Hematopoietic multipotent progenitor cell (in vitro differentiated cells): ENCODE results near the gene TM4SF4. TPM values are rescaled to one million over a fixed set of nuclear protein-coding genes. Genes with fewer than 3 reads are reported as not detected.

Experiments
- DNase-seq, 3 donors: peaks; one replicate each; pipeline ENCODE4 v3.0.0-alpha.2; 2011 to 2015; ENCODE audit warnings: low read depth in 2 of 3, low spot score in 2 of 3
- small RNA-seq: library from RNA; depleted of rRNA; stranded (forward); fragments of <200 nt; gene quantifications from one replicate; pipeline ENCODE3, GENCODE V24; 2012
- total RNA-seq: library from RNA; depleted of rRNA; stranded (reverse); fragments of >200 nt; gene quantifications from one replicate; pipeline ENCODE4 v1.2.3, GENCODE V29; 2012

The TM4SF4 gene
- total RNA-seq, 1 donor, result not detected

- DNase-seq, result no peak
These were observed 66.6 kb downstream of the TM4SF4 start for GRCh38 chr3:149541091-149541491.

- DNase-seq, result no peak
These were observed 68.1 kb downstream of the TM4SF4 start for GRCh38 chr3:149542375-149543312.

DNA sequence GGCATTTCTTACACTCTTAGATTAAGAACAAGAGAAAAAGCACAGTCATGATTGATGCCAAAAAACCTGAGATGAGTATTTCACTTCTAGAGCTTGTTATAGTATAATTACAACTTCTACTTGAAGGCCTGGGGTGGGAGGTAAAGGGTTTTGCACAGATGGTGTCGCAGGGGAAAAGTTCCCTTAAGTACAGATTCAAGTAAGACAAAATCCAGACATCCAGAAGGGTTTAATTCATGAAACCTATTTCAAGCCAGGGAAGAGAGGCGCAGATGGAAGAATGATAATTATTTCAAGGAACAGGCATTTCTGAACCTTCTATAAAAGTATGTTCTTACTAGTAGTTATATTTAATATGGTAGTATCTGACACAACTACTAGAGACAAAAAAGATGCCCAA, 70.6 kb downstream of the TM4SF4 start:
- no peak for DNase-seq

GRCh38 chr3:149547413-149547812, 72.9 kb downstream of the TM4SF4 start:
- DNase-seq, result no peak

- DNase-seq, result no peak
These were observed 73.6 kb downstream of the TM4SF4 start for GRCh38 chr3:149547954-149548668.

- DNase-seq, result no peak
These were observed 74.2 kb downstream of the TM4SF4 start for GRCh38 chr3:149548669-149549065.

DNA sequence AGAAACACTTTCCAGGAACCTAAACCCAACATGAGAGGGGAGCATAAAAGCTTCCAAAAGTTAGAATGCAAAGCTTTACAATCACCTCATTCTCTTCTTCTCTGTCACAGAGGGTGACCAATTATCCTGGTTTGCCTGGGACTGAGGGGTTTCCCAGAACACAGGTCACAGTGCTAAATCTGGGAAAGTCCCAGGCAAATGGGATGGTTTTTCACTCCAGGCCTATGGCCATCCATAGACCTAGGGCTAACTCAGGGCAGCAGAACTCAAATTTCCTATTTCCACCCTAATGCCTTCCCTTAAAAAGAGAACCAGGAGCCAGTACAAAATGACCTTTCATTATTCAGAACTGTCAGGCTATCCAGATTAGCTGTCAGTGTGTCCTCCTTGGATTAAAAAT, 77.0 kb downstream of the TM4SF4 start:
- no peak for DNase-seq

DNA sequence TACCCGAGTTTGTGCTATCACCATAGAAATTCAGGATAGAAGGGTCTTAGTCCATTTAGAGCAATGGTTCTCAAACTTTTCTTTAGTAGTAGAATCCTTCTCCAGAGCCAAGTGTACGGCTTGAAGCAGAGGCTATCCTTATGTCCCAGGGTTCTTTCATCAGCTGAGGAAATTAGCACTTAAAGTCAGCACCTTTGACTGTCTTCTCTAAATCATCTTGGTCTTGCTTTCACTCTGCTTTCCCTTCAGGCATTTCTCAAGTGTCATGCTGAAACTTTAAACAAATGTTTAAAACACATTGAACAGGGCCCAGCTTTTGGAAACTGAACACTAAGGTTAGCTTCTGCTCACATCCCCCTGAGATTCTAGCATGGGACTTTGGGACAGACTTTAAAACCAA, 78.2 kb downstream of the TM4SF4 start:
- DNase-seq, result no peak

Small RNAs within 50 kb of the gene (small RNA-seq; reads per million reads assigned to genes)
- gene AC108751.2 (not detected), gene RNU6-1098P (not detected)

Other genes starting within 250 kb of the TM4SF4 start
- 0.27 TPM for gene TM4SF18, start 141.1 kb upstream of the TM4SF4 start, total RNA-seq
- 114 TPM for gene TM4SF1, start 97.0 kb upstream of the TM4SF4 start, total RNA-seq
- 0.54 TPM for gene WWTR1, start 183.3 kb downstream of the TM4SF4 start, total RNA-seq